Germinal center (tissue), 1 donor: ENCODE measurements around the gene LCN9.
"Not testable (repeated sequence)": the region's sequence is repeated elsewhere in the genome, so short reads cannot be mapped to it uniquely, and the experiment has no call there.

ENCODE experiments used
- DNase-seq: peaks from one replicate; pipeline ENCODE4 v3.0.0; 2012; ENCODE audit warnings: mixed read lengths, low spot score

The LCN9 gene

GRCh38 chr9:135671591-135672041, 8.5 kb downstream of the LCN9 start:
- DNase-seq = no peak

DNA sequence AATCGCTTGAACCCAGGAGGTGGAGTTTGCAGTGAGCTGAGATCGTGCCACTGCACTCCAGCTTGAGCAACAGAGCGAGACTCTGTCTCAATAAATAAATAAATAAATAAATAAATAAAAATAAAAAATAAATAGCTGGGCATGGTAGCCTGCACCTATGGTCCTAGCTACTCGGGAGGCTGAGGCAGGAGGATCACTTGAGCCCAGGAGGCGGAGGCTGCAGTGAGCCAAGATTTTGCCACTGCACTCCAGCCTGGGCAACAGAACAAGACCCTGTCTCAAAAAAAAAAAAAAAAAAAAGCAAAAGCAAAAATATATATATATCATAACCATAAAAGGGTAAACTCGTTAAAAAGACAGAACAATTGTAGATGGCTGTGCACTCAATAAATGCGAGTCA, 9.7 kb downstream of the LCN9 start:
- not testable (repeated sequence) for DNase-seq

DNA sequence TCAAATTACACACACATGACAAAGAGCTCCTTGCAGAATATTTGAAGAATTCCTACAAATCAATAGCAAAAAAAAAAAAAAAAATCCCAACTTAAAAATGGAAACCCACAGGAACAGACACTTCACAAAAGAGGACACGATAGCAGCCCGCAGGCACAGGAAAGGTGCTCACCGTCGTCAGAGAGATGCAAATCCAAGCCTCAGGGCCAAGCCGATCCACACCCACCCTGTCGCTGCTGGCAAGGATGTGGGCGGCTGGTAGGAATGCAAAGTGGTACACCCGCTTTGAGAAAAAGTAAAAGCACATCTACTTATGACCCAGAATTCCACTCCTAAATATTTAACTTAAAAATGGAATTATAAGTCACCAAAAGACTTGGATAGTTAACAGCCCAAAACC, 10.8 kb downstream of the LCN9 start:
- DNase-seq = no peak

GRCh38 chr9:135674977-135675376, 11.9 kb downstream of the LCN9 start:
- DNase-seq = no peak

DNA sequence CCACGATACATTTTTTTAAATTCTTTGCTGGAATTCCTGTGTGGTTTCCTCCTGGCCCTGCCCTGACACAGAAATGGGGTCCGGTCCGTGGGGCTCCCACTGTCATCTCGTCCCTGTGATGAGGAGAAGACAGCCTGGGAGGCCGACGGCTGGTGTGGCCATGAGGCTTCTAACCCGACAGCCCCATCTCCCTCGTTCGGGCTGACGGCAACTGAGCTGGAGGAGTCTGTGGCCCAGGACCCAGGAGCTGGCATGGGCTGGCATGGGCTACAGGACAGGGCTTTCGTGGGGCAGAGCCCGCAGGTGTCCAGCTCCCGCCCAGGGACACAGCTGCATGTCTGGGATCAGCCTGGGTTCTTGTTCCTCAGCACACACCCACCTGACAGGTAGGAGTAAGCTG, 13.8 kb downstream of the LCN9 start:
- DNase-seq = no peak

- DNase-seq = no peak
Measured at GRCh38 chr9:135677641-135678168, 14.6 kb downstream of the LCN9 start.

DNA sequence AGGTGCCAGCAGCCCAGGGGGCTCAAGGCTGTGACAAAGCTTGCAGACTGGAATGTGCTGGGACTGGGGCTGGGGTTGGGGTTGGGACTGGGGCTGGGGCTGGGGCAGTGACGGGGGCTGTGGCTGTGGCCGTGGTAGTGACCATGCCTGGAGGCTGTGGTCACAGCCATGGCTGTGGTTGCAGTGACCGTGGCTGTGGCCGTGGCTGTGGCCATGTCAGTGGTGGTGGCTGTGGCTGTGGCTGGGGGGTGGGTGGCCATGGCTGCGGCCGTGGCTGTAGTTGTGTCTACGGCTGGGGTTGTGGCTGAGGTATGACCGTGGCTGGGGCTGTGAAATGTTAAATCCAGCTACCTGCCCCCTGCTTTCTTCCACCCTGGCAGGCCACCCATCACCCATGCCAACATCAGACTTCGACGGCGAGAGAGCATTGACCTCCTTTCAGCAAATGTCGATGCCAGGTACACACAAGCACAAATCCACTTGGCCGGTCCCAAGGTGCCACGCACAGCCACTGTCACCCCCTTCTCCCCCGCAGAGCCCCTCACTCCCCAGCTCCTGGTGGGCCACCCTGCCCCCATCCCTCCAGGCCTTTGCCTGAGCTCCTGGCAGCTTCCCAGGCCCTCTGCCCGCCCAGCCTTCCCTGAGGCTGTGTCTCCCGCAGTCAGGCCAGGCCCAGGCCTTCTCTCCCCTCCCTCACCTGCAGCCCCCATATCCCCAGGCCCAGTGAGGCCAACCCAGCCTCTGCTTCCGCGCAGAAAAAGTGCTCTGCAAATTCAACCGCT, 15.3 kb downstream of the LCN9 start:
- DNase-seq = no peak

DNA sequence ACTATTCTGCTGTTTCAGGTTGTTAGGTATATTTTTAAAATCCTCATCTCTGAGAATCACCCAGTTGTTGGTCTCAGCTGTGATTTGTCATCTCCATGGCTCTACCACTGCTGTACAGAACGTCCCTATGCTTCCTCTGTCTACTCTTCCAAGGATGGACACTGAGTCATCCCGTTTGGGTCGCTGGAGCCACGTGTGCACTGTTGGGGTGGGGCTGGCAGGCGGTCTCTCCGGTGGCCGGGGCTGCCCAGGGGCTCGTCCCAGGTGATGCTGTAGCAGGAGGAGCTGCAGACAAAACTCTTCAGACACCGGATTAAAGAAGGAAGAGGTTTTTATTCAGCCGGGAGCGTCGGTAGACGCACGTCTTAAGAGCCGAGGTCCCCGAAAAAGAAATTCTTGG, 16.9 kb downstream of the LCN9 start:
- no peak for DNase-seq

- DNase-seq = no peak
Measured at GRCh38 chr9:135681161-135681560, 18.1 kb downstream of the LCN9 start.

DNA sequence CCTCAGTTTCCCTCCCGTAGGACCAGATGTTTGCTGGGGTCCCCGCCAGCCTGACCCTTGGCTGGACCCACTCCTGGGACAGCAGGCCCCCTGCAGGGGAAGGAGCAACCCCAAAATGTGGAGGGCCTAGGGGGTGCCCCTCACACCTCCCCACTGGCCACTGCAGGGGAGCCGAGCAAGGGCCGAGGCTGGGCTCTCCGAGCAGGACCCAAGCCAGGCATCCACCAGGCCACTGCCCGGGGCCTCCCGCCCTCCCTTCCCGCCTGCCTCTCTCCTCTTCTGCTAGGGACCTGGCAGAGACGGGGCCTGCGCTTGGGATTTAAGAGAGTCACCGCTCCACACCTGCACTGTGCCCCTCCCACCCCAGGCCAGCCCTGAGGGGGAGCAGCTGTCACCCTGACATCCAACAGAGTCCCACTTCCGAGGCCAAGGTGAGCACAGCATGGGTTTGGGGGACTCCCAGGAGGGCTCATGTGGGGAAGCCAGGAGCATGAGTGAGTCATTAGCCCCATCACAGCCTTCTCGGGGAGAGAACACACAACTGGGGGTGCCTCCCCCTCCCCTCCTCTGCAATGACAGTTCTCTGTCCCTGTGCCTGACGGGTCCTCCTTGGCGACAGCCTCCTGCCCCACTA, 20.4 kb downstream of the LCN9 start:
- DNase-seq = no peak

DNA sequence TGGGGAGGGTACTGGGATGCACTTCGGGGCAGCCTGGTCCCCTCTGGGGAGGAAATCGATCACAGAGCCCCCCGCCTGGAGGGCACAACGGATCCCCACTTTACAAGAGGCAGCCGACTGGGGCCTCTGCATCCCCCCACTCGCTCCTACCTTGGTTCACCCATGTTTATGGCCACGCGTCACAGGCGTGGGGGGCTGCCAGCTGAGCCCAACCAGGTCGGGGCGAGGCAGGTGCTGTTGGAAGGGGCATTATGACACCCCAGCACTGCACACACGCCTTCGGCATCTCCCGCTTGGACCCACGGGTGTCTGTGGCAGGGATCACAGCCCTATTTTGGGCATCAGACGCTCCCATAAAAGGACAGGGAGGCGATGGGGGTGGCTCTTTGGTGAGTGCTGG, 21.6 kb downstream of the LCN9 start:
- DNase-seq = no peak

DNA sequence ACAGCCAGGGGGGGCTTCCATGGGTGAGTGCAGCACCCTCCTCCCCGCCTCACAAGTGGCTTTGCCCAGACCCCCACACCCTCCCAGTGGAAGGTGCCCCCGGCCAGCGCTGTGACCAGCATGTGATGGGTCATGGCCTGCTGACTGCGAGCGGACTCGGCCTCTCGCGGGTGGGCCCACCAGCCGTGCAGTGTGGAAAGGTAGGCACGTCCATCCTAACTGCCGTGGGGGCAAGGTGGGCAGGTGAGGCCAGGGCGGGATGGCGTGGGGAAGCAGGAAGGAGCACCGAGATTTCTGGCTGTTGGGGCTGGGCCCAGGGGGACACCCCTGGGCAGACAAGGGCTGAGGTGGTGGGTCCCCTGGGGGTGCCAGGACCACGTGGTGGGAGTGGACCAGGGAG, 24.1 kb downstream of the LCN9 start:
- DNase-seq = no peak

DNA sequence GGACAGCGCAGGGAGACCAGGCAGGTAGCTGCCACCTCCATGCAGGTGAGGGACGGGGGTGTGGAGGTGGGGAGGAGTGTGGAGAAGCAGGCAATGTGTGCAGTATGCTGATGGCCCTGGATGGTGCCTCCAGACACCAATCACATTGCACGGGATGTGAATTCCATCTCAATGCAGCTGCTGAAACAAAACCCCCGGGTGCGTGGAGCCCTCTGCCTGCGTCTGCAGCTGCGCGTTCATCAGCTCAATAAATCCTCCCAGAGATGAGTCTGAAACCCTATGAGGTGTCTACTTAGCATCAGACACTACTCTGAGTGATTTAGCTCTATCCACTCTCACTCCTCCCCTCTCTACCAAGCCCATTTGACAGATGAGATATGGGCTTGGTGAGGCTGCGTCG, 25.9 kb downstream of the LCN9 start:
- no peak for DNase-seq

DNA sequence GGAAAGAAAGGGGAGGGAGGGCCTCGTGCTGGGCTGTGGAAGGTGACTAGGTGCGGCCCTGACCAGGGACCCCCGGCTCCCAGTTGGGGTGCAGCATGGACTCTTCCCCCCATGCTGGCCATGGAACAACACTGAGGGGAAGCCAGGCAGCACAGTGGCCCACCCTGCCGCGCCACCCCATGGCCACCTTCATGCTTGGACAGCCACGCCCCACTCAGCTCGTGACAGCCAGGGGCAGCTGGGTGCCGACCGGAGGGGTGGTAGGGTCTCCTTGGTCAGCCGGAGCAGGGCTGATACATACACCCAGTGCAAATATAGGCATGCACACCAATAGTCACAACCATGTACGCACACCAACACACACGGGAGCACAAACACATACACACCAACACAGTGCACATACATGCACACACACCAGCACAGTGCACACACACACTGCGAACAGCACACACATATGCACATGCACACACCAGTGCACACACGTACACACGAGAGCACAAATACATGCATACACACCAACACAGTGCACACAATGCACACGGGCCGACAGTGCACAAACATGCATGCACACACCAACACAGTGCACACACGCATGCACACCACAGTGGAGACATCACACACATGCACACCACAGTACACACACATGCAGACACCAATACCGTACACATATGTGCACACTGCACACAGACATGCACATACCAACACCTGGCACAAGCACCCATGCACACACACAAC, 27.9 kb downstream of the LCN9 start:
- DNase-seq = no peak

- no peak for DNase-seq
Measured at GRCh38 chr9:135692410-135692809, 29.3 kb downstream of the LCN9 start.

- no peak for DNase-seq
Measured at GRCh38 chr9:135693265-135693664, 30.2 kb downstream of the LCN9 start.

GRCh38 chr9:135693771-135694170, 30.7 kb downstream of the LCN9 start:
- no peak for DNase-seq

DNA sequence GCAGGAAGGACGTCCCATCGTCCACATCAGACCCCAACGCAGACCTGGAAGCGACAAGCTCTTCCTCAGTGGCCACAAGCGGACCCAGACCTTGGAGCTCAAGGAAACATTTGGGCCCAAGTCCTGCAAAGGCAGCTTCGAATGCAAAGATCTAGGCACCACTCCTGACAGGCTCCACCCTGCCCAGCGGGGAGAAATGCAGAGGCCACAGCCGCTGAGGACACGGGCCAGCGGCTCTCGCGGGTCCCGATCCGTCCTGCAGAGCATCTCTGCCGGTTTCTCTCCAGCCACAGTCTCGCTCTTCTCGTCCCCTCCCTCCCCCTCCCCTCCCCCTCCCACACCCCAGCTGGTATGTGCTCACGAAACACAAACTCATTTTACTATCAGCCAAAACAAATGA, 31.3 kb downstream of the LCN9 start:
- DNase-seq = no peak

- no peak for DNase-seq
Measured at GRCh38 chr9:135695036-135695435, 31.9 kb downstream of the LCN9 start.

- no peak for DNase-seq
Measured at GRCh38 chr9:135695642-135696041, 32.5 kb downstream of the LCN9 start.

GRCh38 chr9:135696446-135696845, 33.3 kb downstream of the LCN9 start:
- no peak for DNase-seq

DNA sequence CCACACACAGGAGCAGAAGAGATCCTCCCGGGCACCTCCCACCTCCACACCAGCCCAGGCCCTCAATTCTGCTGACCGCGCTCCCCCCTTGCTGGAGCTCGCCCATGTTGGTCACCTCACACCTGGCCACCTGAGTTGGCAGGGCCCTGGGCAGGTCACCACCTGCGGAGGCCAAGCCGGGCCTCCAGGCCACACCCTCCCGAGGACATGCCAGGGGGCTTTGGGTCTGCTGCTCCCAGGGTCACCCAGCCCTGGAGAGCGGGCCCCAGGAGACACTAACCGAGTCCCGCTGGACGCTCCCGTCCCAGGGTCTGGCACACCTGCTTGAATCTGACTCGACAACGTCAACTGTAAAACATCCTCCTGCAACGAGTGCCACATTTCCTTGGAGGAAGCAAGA, 34.1 kb downstream of the LCN9 start:
- DNase-seq = no peak

GRCh38 chr9:135698236-135698635, 35.1 kb downstream of the LCN9 start:
- no peak for DNase-seq
